ENCODE results near the gene STX1A.
"Not testable (repeated sequence)": the region's sequence is repeated elsewhere in the genome, so short reads cannot be mapped to it uniquely, and the experiment has no call there.

Gene STX1A

DNA sequence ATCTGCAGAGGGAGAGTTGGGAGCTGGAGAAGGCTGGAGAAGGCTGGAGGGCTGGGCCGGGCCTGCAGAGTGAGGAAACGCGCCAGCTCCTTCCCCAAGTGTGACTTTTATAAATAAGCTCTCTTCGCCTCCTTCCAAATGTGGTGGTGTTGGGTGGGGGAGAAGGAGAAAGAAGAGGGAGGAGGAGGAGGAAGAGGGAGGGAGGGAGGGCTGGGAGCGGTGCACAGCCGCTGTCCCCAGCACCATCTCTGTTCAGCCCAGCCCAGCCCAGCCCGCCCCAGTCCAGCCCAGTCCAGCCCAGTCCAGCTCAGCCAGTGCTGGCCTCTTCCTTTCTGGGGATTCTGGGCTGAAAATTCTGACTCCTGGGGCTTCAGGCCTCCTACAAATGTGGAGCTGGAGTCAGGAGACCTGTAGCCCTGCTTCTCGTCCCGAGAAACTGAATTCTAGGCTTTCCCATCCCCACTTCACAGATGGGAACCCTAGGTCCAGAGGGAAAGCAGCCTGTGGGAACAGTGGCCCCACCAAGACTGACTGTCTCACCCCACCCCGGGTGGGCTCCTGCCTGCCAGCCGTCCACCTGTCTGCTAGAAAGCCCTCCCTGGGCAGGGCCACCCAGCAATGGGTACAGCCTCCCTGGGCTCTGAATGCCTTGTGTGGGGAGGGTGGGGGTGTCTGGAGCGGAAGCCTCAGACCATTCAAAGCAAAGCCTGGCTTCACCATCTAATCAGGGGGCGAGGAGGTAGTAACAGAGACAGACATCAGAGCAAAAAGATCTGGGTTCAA lies 2.3 kb downstream of the STX1A start:
- TF ChIP-seq, protein P1, sequence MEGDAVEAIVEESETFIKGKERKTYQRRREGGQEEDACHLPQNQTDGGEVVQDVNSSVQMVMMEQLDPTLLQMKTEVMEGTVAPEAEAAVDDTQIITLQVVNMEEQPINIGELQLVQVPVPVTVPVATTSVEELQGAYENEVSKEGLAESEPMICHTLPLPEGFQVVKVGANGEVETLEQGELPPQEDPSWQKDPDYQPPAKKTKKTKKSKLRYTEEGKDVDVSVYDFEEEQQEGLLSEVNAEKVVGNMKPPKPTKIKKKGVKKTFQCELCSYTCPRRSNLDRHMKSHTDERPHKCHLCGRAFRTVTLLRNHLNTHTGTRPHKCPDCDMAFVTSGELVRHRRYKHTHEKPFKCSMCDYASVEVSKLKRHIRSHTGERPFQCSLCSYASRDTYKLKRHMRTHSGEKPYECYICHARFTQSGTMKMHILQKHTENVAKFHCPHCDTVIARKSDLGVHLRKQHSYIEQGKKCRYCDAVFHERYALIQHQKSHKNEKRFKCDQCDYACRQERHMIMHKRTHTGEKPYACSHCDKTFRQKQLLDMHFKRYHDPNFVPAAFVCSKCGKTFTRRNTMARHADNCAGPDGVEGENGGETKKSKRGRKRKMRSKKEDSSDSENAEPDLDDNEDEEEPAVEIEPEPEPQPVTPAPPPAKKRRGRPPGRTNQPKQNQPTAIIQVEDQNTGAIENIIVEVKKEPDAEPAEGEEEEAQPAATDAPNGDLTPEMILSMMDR (IDR thresholded peaks at IDR 0.05) = no peak
- H3K27ac ChIP-seq = peak overlapping the region in 1 of 2 donors; percentile 26
- no peak overlapping the region for H3K4me3 ChIP-seq
- DNase-seq (ENCODE audit: low spot score) = no peak

DNA sequence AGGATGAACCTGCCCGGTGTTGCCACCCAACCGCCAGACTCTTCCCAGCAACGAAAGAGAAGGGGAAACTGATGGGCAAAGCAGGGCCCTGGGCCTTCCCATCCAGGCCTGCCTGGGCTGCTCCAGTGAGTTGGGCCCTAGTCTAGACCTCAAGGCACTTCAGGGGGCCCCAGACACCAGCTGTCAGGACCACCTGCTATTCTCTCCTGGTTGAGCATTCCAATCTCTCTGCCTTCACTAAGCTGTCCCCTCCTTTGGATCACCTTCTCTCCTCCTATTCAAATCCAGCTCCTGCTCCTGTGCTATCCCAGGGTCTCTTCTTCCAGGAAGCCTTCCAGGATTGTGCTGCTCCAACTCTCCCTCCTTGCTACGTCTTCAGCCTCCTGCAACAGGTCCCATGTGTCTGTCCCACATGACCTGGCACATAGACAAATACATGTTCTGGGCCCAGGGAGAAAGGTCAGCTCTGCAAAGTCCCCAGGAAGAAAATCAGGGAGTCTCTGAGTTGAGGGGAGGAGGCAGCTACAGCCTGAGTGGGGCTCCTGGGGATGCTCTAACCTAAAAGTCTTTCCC lies 3.1 kb downstream of the STX1A start:
- no peak for DNase-seq (ENCODE audit: low spot score)
- TF ChIP-seq, protein P1 (IDR thresholded peaks at IDR 0.05) = no peak
- Histone ChIP-seq H3K4me3 (no peak overlapping the region), H3K27ac (no peak overlapping the region)

DNA sequence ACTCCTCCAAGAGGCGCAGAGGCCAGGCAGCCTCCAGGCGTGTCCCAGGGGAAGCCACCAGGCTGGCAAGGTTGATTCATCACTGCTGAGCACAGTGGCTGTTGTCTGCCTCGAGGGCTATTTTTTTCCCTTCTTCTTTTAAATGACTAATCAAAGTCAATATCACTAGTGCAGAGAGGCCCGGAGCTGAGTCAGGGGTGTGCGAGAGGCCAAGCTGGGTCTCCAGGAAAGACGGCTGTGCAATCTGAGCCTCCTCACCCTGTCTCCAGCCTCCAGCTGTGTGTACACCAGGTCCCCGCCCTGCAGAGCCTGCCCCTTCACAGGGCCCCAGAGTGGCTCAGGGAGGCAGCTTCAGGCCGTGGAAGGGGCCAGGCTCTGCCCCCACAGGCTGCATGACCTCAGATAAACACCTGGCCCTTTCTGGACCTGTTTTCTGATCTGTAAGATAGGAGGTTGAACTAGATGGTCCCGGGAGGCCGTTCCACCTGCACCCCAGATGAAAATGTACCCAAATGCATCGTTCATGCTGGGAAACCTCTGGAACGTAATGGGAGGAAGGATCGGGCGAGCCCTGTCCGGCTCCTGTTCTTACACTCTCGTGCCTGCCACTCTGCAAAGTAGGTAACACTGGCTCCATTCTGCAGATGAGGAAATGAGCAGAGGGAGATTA lies 3.7 kb downstream of the STX1A start:
- TF ChIP-seq, protein P1 (IDR thresholded peaks at IDR 0.05) = no peak
- H3K4me3 ChIP-seq = no peak overlapping the region
- H3K27ac ChIP-seq = no peak overlapping the region
- DNase-seq (ENCODE audit: low spot score) = no peak

DNA sequence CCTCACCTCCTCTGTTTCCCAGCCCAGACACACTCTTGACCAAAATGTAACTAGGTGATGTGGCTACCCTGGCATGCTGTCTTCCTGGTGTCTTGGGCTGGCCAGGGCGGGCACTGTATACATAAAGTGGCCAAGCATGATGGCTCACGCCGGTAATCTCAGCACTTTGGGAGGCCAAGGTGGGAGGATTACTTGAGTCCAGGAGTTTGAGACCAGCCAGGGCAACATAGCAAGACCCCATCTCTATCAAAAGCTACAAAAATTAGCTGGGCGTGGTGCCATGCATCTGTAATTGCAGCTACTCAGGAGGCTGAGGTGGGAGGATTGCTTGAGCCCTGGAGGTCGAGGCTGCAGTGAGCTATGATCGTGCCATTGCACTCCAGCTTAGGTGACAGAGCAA lies 6.2 kb downstream of the STX1A start:
- not testable (repeated sequence) for DNase-seq (ENCODE audit: low spot score); H3K27ac ChIP-seq; H3K4me3 ChIP-seq

DNA sequence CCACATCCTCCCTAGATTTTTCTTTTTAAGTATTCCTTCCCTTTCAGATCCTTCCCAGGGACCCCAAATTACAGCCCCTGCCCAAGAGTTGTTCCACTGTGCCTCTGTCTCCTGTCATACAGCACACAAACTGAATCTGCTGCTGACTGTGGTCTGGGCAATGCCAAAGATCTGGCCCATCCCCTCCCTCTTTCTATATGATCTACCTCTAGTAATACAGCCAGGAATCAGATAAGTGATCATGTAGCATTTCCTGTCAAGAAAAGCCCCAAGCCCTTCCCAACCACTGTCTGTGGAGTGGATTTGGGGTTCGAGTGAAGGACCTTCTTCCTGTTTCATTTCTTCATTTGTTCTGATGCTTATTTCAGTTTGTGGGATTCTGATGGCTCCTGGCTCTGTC lies 6.7 kb downstream of the STX1A start:
- no peak for DNase-seq (ENCODE audit: low spot score)
- TF ChIP-seq, protein P1 (IDR thresholded peaks at IDR 0.05) = no peak
- Histone ChIP-seq H3K4me3 (no peak overlapping the region), H3K27ac (no peak overlapping the region)

DNA sequence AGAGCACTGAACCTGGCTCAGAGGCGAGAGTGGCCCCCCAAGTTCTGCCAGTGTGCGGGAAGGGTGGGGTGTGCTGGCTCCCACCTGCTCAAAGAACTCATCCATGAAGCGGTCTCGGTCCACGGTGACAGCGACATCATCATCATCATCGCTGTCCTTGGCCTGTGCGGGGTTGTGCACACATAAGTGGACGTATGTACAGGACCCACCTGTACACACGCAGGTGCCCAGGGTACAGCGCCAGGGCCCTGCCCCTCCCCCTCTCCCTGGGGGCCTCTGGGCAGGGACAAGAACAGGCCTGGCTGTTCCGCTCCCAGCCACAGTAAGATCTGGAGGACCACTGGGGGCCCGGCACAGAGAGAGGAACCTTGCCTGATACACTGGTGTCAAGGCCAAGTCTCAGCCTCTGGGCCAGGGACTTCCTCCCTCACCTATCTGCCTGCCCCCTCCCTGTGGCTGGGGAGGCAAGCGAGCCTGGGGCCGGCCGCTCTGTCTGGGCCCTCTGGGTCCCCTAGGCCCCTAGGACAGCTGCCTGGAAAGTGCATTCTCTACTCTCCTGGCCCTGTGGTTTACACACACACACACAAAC lies 10.4 kb downstream of the STX1A start:
- no peak for DNase-seq (ENCODE audit: low spot score)
- no peak overlapping the region for H3K4me3 ChIP-seq
- H3K27ac ChIP-seq = no peak overlapping the region
- TF ChIP-seq, protein P1 (IDR thresholded peaks at IDR 0.05) = no peak

DNA sequence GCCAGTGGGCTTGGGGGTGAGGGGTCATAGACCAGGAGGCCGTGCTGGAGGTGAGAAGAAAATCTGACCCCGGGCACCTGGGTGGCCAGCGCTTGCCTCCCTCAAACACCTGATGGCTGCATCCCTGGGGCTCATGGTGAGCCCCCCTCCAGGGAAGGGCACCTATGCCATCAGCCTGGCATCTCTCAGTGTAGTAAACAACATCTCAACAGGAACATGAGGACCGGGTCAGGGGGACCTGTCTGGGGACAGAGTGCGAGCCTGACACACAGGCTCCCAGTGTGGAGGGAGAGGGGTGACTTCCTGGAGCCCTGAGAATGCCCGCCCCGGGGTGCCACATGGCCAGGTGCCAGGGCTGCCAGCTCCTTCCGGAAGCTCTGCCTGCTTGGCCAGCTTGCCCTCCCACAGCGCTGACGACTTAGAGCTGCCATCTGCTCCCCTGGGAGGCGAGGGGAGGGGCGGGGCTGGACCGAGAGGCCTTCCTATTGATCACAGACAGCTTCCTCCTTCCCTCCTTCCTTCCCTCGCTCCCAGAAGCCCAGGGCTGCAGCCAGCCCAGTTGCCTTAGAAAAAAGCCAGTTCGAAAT lies 12.3 kb downstream of the STX1A start:
- TF ChIP-seq, protein P1 (IDR thresholded peaks at IDR 0.05) = no peak
- Histone ChIP-seq H3K27ac (no peak overlapping the region), H3K4me3 (no peak overlapping the region)
- DNase-seq (ENCODE audit: low spot score) = no peak
